Cerebellar cortex (tissue), 1 donor: ENCODE results near the gene LARP1B.
"Not testable (repeated sequence)": the region's sequence is repeated elsewhere in the genome, so short reads cannot be mapped to it uniquely, and the experiment has no call there.

Source experiments
- DNase-seq: peaks from one replicate; pipeline ENCODE4 v3.0.0-alpha.2; 2015; ENCODE audit warnings: low spot score

Gene LARP1B

GRCh38 chr4:128135391-128135790 lies 74.3 kb downstream of the LARP1B start:
- DNase-seq = no peak

GRCh38 chr4:128141866-128142265 lies 80.8 kb downstream of the LARP1B start:
- DNase-seq = no peak

- DNase-seq = no peak
These were observed 84.6 kb downstream of the LARP1B start for GRCh38 chr4:128145727-128146126.

GRCh38 chr4:128153800-128154199 lies 92.7 kb downstream of the LARP1B start:
- DNase-seq = no peak

- no peak for DNase-seq
These were observed 94.2 kb downstream of the LARP1B start for GRCh38 chr4:128155231-128155855.

GRCh38 chr4:128155874-128156456 lies 94.9 kb downstream of the LARP1B start:
- no peak for DNase-seq

- DNase-seq = not testable (repeated sequence)
These were observed 95.4 kb downstream of the LARP1B start for GRCh38 chr4:128156472-128156871.

GRCh38 chr4:128158894-128159293 lies 97.8 kb downstream of the LARP1B start:
- no peak for DNase-seq

- no peak for DNase-seq
These were observed 98.9 kb downstream of the LARP1B start for GRCh38 chr4:128159967-128160366.

GRCh38 chr4:128161138-128161537 lies 100.0 kb downstream of the LARP1B start:
- no peak for DNase-seq

GRCh38 chr4:128162434-128162833 lies 101.3 kb downstream of the LARP1B start:
- DNase-seq = no peak

- DNase-seq = no peak
These were observed 102.3 kb downstream of the LARP1B start for GRCh38 chr4:128163177-128164117.

- DNase-seq = no peak
These were observed 105.9 kb downstream of the LARP1B start for GRCh38 chr4:128166982-128167381.

GRCh38 chr4:128168701-128169100 lies 107.6 kb downstream of the LARP1B start:
- DNase-seq = no peak

GRCh38 chr4:128169245-128169644 lies 108.1 kb downstream of the LARP1B start:
- DNase-seq = no peak

- DNase-seq = no peak
These were observed 115.5 kb downstream of the LARP1B start for GRCh38 chr4:128176643-128177042.

GRCh38 chr4:128177498-128177897 lies 116.4 kb downstream of the LARP1B start:
- DNase-seq = no peak

GRCh38 chr4:128186623-128187022 lies 125.5 kb downstream of the LARP1B start:
- DNase-seq = no peak

GRCh38 chr4:128191115-128191781 lies 130.1 kb downstream of the LARP1B start:
- DNase-seq = peak; percentile 88

GRCh38 chr4:128220286-128221235 lies 159.4 kb downstream of the LARP1B start:
- peak; percentile 34 for DNase-seq

- DNase-seq = no peak
These were observed 160.5 kb downstream of the LARP1B start for GRCh38 chr4:128221586-128221985.
